ENCODE measurements around the gene MAPKAPK3. TPM values are rescaled to one million over a fixed set of nuclear protein-coding genes. Genes with fewer than 3 reads are reported as not detected.

The MAPKAPK3 gene
- total and polyA plus RNA-seq, 2 of the 4 experiments (the other 2 are of a cell fraction), result 38.3 to 57.2 TPM

GRCh38 chr3:50660386-50660785 is 43.4 kb downstream of the MAPKAPK3 start:
- Histone ChIP-seq H2BK120ac (ENCODE audit: low read depth, low read length) (no peak overlapping the region), H2BK5ac (ENCODE audit: low read depth, low read length, poor library complexity, severe bottlenecking) (no peak overlapping the region), H2AK9ac (replicated peaks; ENCODE audit: low read depth, low read length, poor library complexity) (no peak overlapping the region), H3K27me3 (ENCODE audit: control insufficient read depth, insufficient read depth, low read length) (peaks cover 3% of the 10 kb centered on the region; the same call in 1 of the 2 replicates), H4K5ac (ENCODE audit: low read depth, low read length) (no peak overlapping the region), H2BK15ac (ENCODE audit: low read depth, low read length) (no peak overlapping the region), H4K8ac (ENCODE audit: low read depth in 2 of 2, low read length in 2 of 2) (no peak overlapping the region), H3K4me3 (ENCODE audit: insufficient read depth, low read depth, low read length) (no peak overlapping the region), H3K36me3 (ENCODE audit: control insufficient read depth, insufficient read depth, low read length) (no peaks in the 10 kb centered on the region), H3K9ac (ENCODE audit: low read depth, low read length) (no peak overlapping the region), H4K20me1 (ENCODE audit: insufficient read depth, low read length) (no peaks in the 10 kb centered on the region; the same call in 1 of the 2 replicates), H3K56ac (ENCODE audit: extremely low read depth, insufficient read depth, low read length) (no peak overlapping the region), H3K9me1 (ENCODE audit: insufficient read depth, low read length) (no peaks in the 10 kb centered on the region), H3K18ac (ENCODE audit: low read depth, low read length) (no peak overlapping the region), H2AFZ (replicated peaks; ENCODE audit: low read length, poor library complexity) (no peak overlapping the region), H3K9me3 (ENCODE audit: control insufficient read depth, insufficient read depth, low read length) (no peaks in the 10 kb centered on the region), H4K91ac (ENCODE audit: insufficient read depth, low read depth, low read length) (no peak overlapping the region), H3K79me1 (ENCODE audit: low read depth in 1 of 2, low read length in 2 of 2) (no peaks in the 10 kb centered on the region), H3K4me2 (ENCODE audit: low read depth, low read length) (no peak overlapping the region), H2BK20ac (ENCODE audit: low read depth, low read length) (no peak overlapping the region), H3K14ac (replicated peaks; ENCODE audit: low read depth, low read length) (no peak overlapping the region), H3K4ac (ENCODE audit: low read depth, low read length) (no peak overlapping the region), H3K27ac (ENCODE audit: insufficient read depth, low read length) (no peak overlapping the region), H3K4me1 (ENCODE audit: control insufficient read depth, insufficient read depth, low read length) (no peaks in the 10 kb centered on the region), H2AK5ac (ENCODE audit: low read depth, low read length) (no peak overlapping the region), H3K23ac (ENCODE audit: low read depth, low read length) (no peak overlapping the region)
- DNase-seq, result no peak
- WGBS, 2 experiments (ENCODE audit: extremely low coverage in 2 of 2, insufficient read length in 1 of 2), result 78% methylated on average over 4 of the region's 10 CpGs; no CpG with 5 or more reads in 1 of the 2 experiments
- no peak for ATAC-seq (ENCODE audit: low read depth)
- in situ Hi-C loops (cut with MboI; ENCODE audit: low sequenced_read_pairs), result no loop called here
- POLR2A ChIA-PET (ENCODE audit: unreplicated experiment), result no interaction called here
- TF ChIP-seq, protein P1, sequence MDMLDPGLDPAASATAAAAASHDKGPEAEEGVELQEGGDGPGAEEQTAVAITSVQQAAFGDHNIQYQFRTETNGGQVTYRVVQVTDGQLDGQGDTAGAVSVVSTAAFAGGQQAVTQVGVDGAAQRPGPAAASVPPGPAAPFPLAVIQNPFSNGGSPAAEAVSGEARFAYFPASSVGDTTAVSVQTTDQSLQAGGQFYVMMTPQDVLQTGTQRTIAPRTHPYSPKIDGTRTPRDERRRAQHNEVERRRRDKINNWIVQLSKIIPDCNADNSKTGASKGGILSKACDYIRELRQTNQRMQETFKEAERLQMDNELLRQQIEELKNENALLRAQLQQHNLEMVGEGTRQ (IDR thresholded peaks at IDR 0.05; ENCODE audit: low read depth, low read length), result no peak
- TF ChIP-seq NFE2L2 (IDR thresholded peaks at IDR 0.05; ENCODE audit: low read depth, low read length), result no peak
- no peak for TF ChIP-seq FOS (IDR thresholded peaks at IDR 0.05; ENCODE audit: low read depth, low read length)
- no peak for TF ChIP-seq RAD21 (IDR thresholded peaks at IDR 0.05; ENCODE audit: low read length)
- no peak for TF ChIP-seq RCOR1 (IDR thresholded peaks at IDR 0.05; ENCODE audit: insufficient replicate concordance, low read length)
- TF ChIP-seq MAZ (IDR thresholded peaks at IDR 0.05; ENCODE audit: borderline replicate concordance, low read depth, low read length), result no peak
- no peak for TF ChIP-seq BHLHE40 (IDR thresholded peaks at IDR 0.05; ENCODE audit: low read depth, low read length)
- CTCF ChIA-PET, result no interaction called here
- dilution Hi-C loops (cut with HindIII; ENCODE audit: low sequenced_read_pairs, unreplicated experiment), result no loop called here
- intact Hi-C loops (cut with micrococcal nuclease), result no loop called here
- BruUV-seq (replicated peaks), result no TSS peak

Measured in IMR-90 (cell line).